Esophagus muscularis mucosa (tissue), 4 donors: Measurements from ENCODE around the gene TRAPPC14. TPM values are rescaled to one million over a fixed set of nuclear protein-coding genes. Genes with fewer than 3 reads are reported as not detected.
"Not testable (repeated sequence)": the region's sequence is repeated elsewhere in the genome, so short reads cannot be mapped to it uniquely, and the experiment has no call there.

Experiments used
- DNase-seq: peaks from one replicate; pipeline ENCODE4 v3.0.0-alpha.2; 2017; ENCODE audit errors: extremely low spot score
- H3K27ac ChIP-seq, 4 donors: fragments of 200-600 bp; sonication (generic); replicated peaks in 1 of 4; 1 replicate in 3 of 4; 2 replicates in 1 of 4; pipeline ENCODE4 v1.5.1; 2016 to 2019; ENCODE audit warnings: mild to moderate bottlenecking in 1 of 4
- H3K27me3 ChIP-seq, 4 donors: fragments of 200-600 bp; sonication (generic); one replicate each; pipeline versions ENCODE4 v1.5.1 to v1.6.0; 2016 to 2019
- H3K36me3 ChIP-seq, 4 donors: fragments of 200-600 bp; sonication (generic); one replicate each; pipeline ENCODE4 v1.5.1; 2016 to 2019
- H3K4me1 ChIP-seq, 4 donors: fragments of 200-600 bp; sonication (generic); one replicate each; pipeline ENCODE4 v1.5.1; 2016 to 2019
- H3K4me3 ChIP-seq, 4 donors: fragments of 200-600 bp; sonication (generic); 1 replicate in 2 of 4; 2 replicates in 2 of 4; pipeline ENCODE4 v1.5.1; 2016 to 2019; ENCODE audit warnings: mild to moderate bottlenecking in 4 of 4, moderate library complexity in 1 of 4
- H3K9me3 ChIP-seq, 4 donors: fragments of 200-600 bp; sonication (generic); 1 replicate in 3 of 4; 2 replicates in 1 of 4; pipeline ENCODE4 v1.5.1; 2016 to 2019
- CTCF ChIP-seq, 3 experiments: fragments of 200-600 bp in 2 of 3; fragments of 450-650 bp in 1 of 3; sonication (generic) in 2 of 3; IDR thresholded peaks; one replicate each; pipeline ENCODE4 v1.5.1; 2017 to 2019; ENCODE audit warnings: antibody characterized with exemption in 3 of 3, mild to moderate bottlenecking in 2 of 3, moderate library complexity in 1 of 3
- EP300 ChIP-seq: sonication (generic); formaldehyde crosslinking; IDR thresholded peaks from one replicate; pipeline ENCODE4 v1.6.1; 2017; ENCODE audit warnings: antibody characterized with exemption
- POLR2A ChIP-seq: fragments of 450-650 bp; IDR thresholded peaks from one replicate; pipeline ENCODE4 v1.6.1; 2017; ENCODE audit warnings: antibody characterized with exemption, moderate library complexity, mild to moderate bottlenecking, low read depth
- POLR2AphosphoS5 ChIP-seq, 2 donors: sonication (generic); formaldehyde crosslinking; IDR thresholded peaks; one replicate each; pipeline ENCODE4 v1.6.1; 2017; ENCODE audit warnings: antibody characterized with exemption in 2 of 2
- WGBS: methylation state at CpG from one replicate; pipeline ENCODE4 v1.1.5; 2018; 5-methylcytosine and 5-hydroxymethylcytosine counted together
- intact Hi-C: fragments of 100-400 bp; cut with DNase I; formaldehyde crosslinking; loops from one replicate; pipeline ENCODE4 v1.15.1; 2023
- total RNA-seq, 4 donors: library from RNA; depleted of rRNA; stranded (reverse); fragments of >200 nt; gene quantifications; one replicate each; pipeline versions ENCODE4 v1.1.0 to v1.2.1, GENCODE V29; 2016

The TRAPPC14 gene
- total RNA-seq, 4 donors from 2014 or later: 5.5 to 8.8 (median 6.8) TPM

GRCh38 chr7:100189061-100189460, 30.5 kb upstream of the TRAPPC14 start:
- Histone ChIP-seq H3K9me3 (no peaks in the 10 kb centered on the region), H3K4me1 (no peaks in the 10 kb centered on the region), H3K36me3 (no peaks in the 10 kb centered on the region), H3K27me3 (no peaks in the 10 kb centered on the region), H3K4me3 (no peak overlapping the region), H3K27ac (no peak overlapping the region)
- DNase-seq: no peak
- 67% methylated on average over 3 of the region's 3 CpGs for WGBS
- TF ChIP-seq POLR2AphosphoS5 (IDR thresholded peaks at IDR 0.05) (no peak), POLR2A (no peak), EP300 (no peak), CTCF (IDR thresholded peaks at IDR 0.05) (no peak)
- intact Hi-C loops: no loop called here

- H3K36me3 ChIP-seq: no peaks in the 10 kb centered on the region
- DNase-seq: no peak
- intact Hi-C loops: no loop called here
- H3K27ac ChIP-seq: no peak overlapping the region
- no peaks in the 10 kb centered on the region for H3K9me3 ChIP-seq
- H3K4me3 ChIP-seq: no peak overlapping the region
- H3K27me3 ChIP-seq: no peaks in the 10 kb centered on the region
- no peaks in the 10 kb centered on the region for H3K4me1 ChIP-seq
- 80% methylated on average over 2 of the region's 2 CpGs for WGBS
- TF ChIP-seq EP300 (no peak), POLR2A (no peak), CTCF (IDR thresholded peaks at IDR 0.05) (no peak), POLR2AphosphoS5 (IDR thresholded peaks at IDR 0.05) (no peak)
Observed at GRCh38 chr7:100185726-100186125, 27.2 kb upstream of the TRAPPC14 start.

GRCh38 chr7:100183090-100183489, 24.6 kb upstream of the TRAPPC14 start:
- H3K4me3 ChIP-seq, H3K9me3 ChIP-seq, H3K36me3 ChIP-seq, H3K4me1 ChIP-seq, H3K27ac ChIP-seq, intact Hi-C loops, H3K27me3 ChIP-seq, DNase-seq: not testable (repeated sequence)
- WGBS: 84% methylated on average over 6 of the region's 6 CpGs

GRCh38 chr7:100182616-100183015, 24.1 kb upstream of the TRAPPC14 start:
- H3K27me3 ChIP-seq, H3K4me3 ChIP-seq, DNase-seq, intact Hi-C loops, H3K27ac ChIP-seq, H3K9me3 ChIP-seq, H3K36me3 ChIP-seq, H3K4me1 ChIP-seq: not testable (repeated sequence)
- WGBS: 86% methylated on average over 6 of the region's 6 CpGs

GRCh38 chr7:100180084-100180483, 21.6 kb upstream of the TRAPPC14 start:
- intact Hi-C loops, H3K4me3 ChIP-seq, H3K36me3 ChIP-seq, DNase-seq, H3K9me3 ChIP-seq, H3K27ac ChIP-seq, H3K27me3 ChIP-seq: not testable (repeated sequence)
- 86% methylated on average over 3 of the region's 3 CpGs for WGBS
- H3K4me1 ChIP-seq: peaks cover 16 to 23% (median 17%) of the 10 kb centered on the region in 4 donors

- peaks cover 16 to 23% (median 17%) of the 10 kb centered on the region in 4 donors for H3K4me1 ChIP-seq
- peak within 1 kb of the TSS; percentile 45 to 59 (median 51) for H3K4me3 ChIP-seq
- TF ChIP-seq POLR2AphosphoS5 (IDR thresholded peaks at IDR 0.05): no peak
- no peak for TF ChIP-seq EP300
- no peak for TF ChIP-seq POLR2A
- TF ChIP-seq CTCF (IDR thresholded peaks at IDR 0.05): no peak
- 2% methylated on average over 34 of the region's 78 CpGs for WGBS
- intact Hi-C loops: no loop called here
- peak; percentile 98 for DNase-seq
- no peaks in the 10 kb centered on the region for H3K36me3 ChIP-seq
- peak within 1 kb of the TSS in 3 of 4 donors; percentile 29 to 59 (median 49) for H3K27ac ChIP-seq
- H3K9me3 ChIP-seq: no peaks in the 10 kb centered on the region
- peaks cover 0 to 4% (median 0%) of the 10 kb centered on the region in 4 donors for H3K27me3 ChIP-seq
Observed at GRCh38 chr7:100177045-100178001, 18.8 kb upstream of the TRAPPC14 start, which contains the start of the genes GPC2 and STAG3. Gene GPC2, minus strand, starts transcription at chr7:100177381. Its CDS starts 182 bp downstream, at chr7:100177199. Gene STAG3, plus strand, starts transcription at chr7:100177918. Its CDS starts 2,639 bp downstream, at chr7:100180557.
